ENCODE results near the gene RRAGD. TPM values are rescaled to one million over a fixed set of nuclear protein-coding genes. Genes with fewer than 3 reads are reported as not detected.

Gene RRAGD
- total RNA-seq, result 8.9 to 18.8 TPM (median 17.9 TPM) in 3 replicates
- long read RNA-seq, full-length matches to known transcripts, result 9 of 17 reads
- long read RNA-seq, partial matches to known transcripts, result 0 of 17 reads
- long read RNA-seq, other reads (novel, unspliced or antisense), result 8 of 17 reads

- H3K27me3 Mint-ChIP-seq (ENCODE audit: low read depth), result peaks cover 15% of the 10 kb centered on the region
- H3K9me3 Mint-ChIP-seq (ENCODE audit: low read depth), result no peaks in the 10 kb centered on the region
- peak; percentile 30 for TF ChIP-seq CTCF (IDR thresholded peaks at IDR 0.05)
- H3K4me3 Mint-ChIP-seq (ENCODE audit: unreplicated experiment), result peak within 1 kb of the TSS; percentile 89
- H3K4me1 Mint-ChIP-seq (ENCODE audit: low read depth), result peaks cover 16% of the 10 kb centered on the region
- no peak for DNase-seq (ENCODE audit: low spot score)
- peak within 1 kb of the TSS; percentile 63 for H3K27ac Mint-ChIP-seq (ENCODE audit: unreplicated experiment)
- no peaks in the 10 kb centered on the region for H3K36me3 Mint-ChIP-seq (ENCODE audit: low read depth)
Measured at GRCh38 chr6:89412071-89413005, at the start of gene RRAGD. TSS of gene RRAGD (minus strand) at chr6:89412273. CDS start at chr6:89411993, 280 bp downstream.

GRCh38 chr6:89460713-89461112, 48.6 kb upstream of the RRAGD start:
- TF ChIP-seq CTCF (IDR thresholded peaks at IDR 0.05), result no peak
- no peaks in the 10 kb centered on the region for H3K27me3 Mint-ChIP-seq (ENCODE audit: low read depth)
- no peaks in the 10 kb centered on the region for H3K9me3 Mint-ChIP-seq (ENCODE audit: low read depth)
- H3K27ac Mint-ChIP-seq (ENCODE audit: unreplicated experiment), result no peak overlapping the region
- H3K4me3 Mint-ChIP-seq (ENCODE audit: unreplicated experiment), result no peak overlapping the region
- no peaks in the 10 kb centered on the region for H3K36me3 Mint-ChIP-seq (ENCODE audit: low read depth)
- no peak for DNase-seq (ENCODE audit: low spot score)
- no peaks in the 10 kb centered on the region for H3K4me1 Mint-ChIP-seq (ENCODE audit: low read depth)

GRCh38 chr6:89459501-89459900, 47.4 kb upstream of the RRAGD start:
- Mint-ChIP-seq H3K9me3 (ENCODE audit: low read depth) (no peaks in the 10 kb centered on the region), H3K27me3 (ENCODE audit: low read depth) (no peaks in the 10 kb centered on the region), H3K27ac (ENCODE audit: unreplicated experiment) (no peak overlapping the region), H3K4me1 (ENCODE audit: low read depth) (no peaks in the 10 kb centered on the region), H3K4me3 (ENCODE audit: unreplicated experiment) (no peak overlapping the region), H3K36me3 (ENCODE audit: low read depth) (no peaks in the 10 kb centered on the region)
- no peak for TF ChIP-seq CTCF (IDR thresholded peaks at IDR 0.05)
- DNase-seq (ENCODE audit: low spot score), result no peak

- peaks cover 6% of the 10 kb centered on the region for H3K4me1 Mint-ChIP-seq (ENCODE audit: low read depth)
- H3K27ac Mint-ChIP-seq (ENCODE audit: unreplicated experiment), result no peak overlapping the region
- H3K36me3 Mint-ChIP-seq (ENCODE audit: low read depth), result no peaks in the 10 kb centered on the region
- no peaks in the 10 kb centered on the region for H3K9me3 Mint-ChIP-seq (ENCODE audit: low read depth)
- no peaks in the 10 kb centered on the region for H3K27me3 Mint-ChIP-seq (ENCODE audit: low read depth)
- no peak for TF ChIP-seq CTCF (IDR thresholded peaks at IDR 0.05)
- no peak for DNase-seq (ENCODE audit: low spot score)
- no peak overlapping the region for H3K4me3 Mint-ChIP-seq (ENCODE audit: unreplicated experiment)
Measured at GRCh38 chr6:89458704-89459103, 46.6 kb upstream of the RRAGD start.

GRCh38 chr6:89454300-89454699, 42.2 kb upstream of the RRAGD start:
- Mint-ChIP-seq H3K9me3 (ENCODE audit: low read depth) (no peaks in the 10 kb centered on the region), H3K4me3 (ENCODE audit: unreplicated experiment) (no peak overlapping the region)
- DNase-seq (ENCODE audit: low spot score), result no peak

More at GRCh38 chr6:89454300-89454699, 42.2 kb upstream of the RRAGD start:
- H3K27ac Mint-ChIP-seq (ENCODE audit: unreplicated experiment), result no peak overlapping the region
- no peak for TF ChIP-seq CTCF (IDR thresholded peaks at IDR 0.05)
- H3K4me1 Mint-ChIP-seq (ENCODE audit: low read depth), result peaks cover 23% of the 10 kb centered on the region
- no peaks in the 10 kb centered on the region for H3K27me3 Mint-ChIP-seq (ENCODE audit: low read depth)
- H3K36me3 Mint-ChIP-seq (ENCODE audit: low read depth), result no peaks in the 10 kb centered on the region

Measured in chondrocyte (in vitro differentiated cells).